ENCODE measurements around the gene SLC13A2.
"Not testable (repeated sequence)": the region's sequence is repeated elsewhere in the genome, so short reads cannot be mapped to it uniquely, and the experiment has no call there.

The SLC13A2 gene, protein sequence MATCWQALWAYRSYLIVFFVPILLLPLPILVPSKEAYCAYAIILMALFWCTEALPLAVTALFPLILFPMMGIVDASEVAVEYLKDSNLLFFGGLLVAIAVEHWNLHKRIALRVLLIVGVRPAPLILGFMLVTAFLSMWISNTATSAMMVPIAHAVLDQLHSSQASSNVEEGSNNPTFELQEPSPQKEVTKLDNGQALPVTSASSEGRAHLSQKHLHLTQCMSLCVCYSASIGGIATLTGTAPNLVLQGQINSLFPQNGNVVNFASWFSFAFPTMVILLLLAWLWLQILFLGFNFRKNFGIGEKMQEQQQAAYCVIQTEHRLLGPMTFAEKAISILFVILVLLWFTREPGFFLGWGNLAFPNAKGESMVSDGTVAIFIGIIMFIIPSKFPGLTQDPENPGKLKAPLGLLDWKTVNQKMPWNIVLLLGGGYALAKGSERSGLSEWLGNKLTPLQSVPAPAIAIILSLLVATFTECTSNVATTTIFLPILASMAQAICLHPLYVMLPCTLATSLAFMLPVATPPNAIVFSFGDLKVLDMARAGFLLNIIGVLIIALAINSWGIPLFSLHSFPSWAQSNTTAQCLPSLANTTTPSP
- 0 reads per million in 3 donors for total RNA-seq

DNA sequence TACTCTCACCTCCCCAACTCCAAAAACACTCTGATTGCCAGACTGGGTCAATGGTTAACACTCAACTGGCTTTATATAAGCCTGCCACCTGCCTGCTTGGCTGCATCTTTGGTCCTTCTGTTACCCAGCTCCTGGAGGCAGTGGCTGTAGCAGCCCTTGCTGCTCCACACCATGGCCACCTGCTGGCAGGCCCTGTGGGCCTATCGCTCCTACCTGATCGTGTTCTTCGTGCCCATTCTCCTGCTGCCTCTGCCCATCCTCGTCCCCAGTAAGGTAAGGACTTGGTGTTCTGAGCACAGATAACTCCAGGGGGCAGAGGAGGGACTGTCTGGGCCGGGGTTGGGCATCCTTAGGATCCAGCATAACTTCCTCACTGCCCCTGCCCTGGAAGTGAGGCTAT, at the start of gene SLC13A2:
TSS of gene SLC13A2 (plus strand) at position 103 of the 400 bp plus-strand sequence. CDS start at position 172, 69 bp downstream.
- H3K4me1 ChIP-seq (ENCODE audit: control insufficient read depth, insufficient read depth, low read length, poor library complexity, severe bottlenecking), result no peaks in the 10 kb centered on the region
- no peaks in the 10 kb centered on the region for H3K36me3 ChIP-seq (ENCODE audit: control insufficient read depth, insufficient read depth, low read length)
- H3K27ac ChIP-seq (ENCODE audit: insufficient read depth, low read length, poor library complexity, severe bottlenecking), result no peak within 1 kb of the TSS
- DNase-seq, result no peak
- H3K9me3 ChIP-seq (ENCODE audit: control insufficient read depth, low read length), result no peaks in the 10 kb centered on the region
- H3K27me3 ChIP-seq (replicated peaks; ENCODE audit: control insufficient read depth, insufficient read depth, low read length, poor library complexity, severe bottlenecking), result no peaks in the 10 kb centered on the region
- H3K4me3 ChIP-seq (ENCODE audit: insufficient read depth, low read depth, low read length, poor library complexity, severe bottlenecking), result no peak within 1 kb of the TSS

DNA sequence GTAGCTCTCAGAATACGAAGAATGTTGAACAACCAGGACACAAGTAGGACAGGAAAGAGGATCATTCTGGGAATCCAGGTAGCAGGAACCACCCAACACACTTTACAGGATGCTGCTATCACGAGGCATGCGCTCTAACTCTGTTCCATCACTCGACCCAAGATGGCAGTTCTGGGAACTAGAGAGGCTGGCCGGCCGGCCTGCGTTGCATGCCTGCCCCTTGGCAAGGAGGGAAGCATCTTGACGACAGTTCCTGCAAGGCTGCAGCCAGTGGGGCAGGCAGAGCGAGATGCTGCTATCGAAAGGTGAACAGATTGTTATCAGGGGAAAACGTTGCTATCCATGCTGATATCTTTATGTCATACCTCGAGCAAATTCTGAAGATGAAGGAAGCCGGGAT, 48.2 kb upstream of the SLC13A2 start:
- DNase-seq, result no peak
- no peak overlapping the region for H3K27ac ChIP-seq (ENCODE audit: insufficient read depth, low read length, poor library complexity, severe bottlenecking)
- no peaks in the 10 kb centered on the region for H3K9me3 ChIP-seq (ENCODE audit: control insufficient read depth, low read length)
- no peak overlapping the region for H3K4me3 ChIP-seq (ENCODE audit: insufficient read depth, low read depth, low read length, poor library complexity, severe bottlenecking)
- no peaks in the 10 kb centered on the region for H3K27me3 ChIP-seq (replicated peaks; ENCODE audit: control insufficient read depth, insufficient read depth, low read length, poor library complexity, severe bottlenecking)
- no peaks in the 10 kb centered on the region for H3K36me3 ChIP-seq (ENCODE audit: control insufficient read depth, insufficient read depth, low read length)
- H3K4me1 ChIP-seq (ENCODE audit: control insufficient read depth, insufficient read depth, low read length, poor library complexity, severe bottlenecking), result no peaks in the 10 kb centered on the region

DNA sequence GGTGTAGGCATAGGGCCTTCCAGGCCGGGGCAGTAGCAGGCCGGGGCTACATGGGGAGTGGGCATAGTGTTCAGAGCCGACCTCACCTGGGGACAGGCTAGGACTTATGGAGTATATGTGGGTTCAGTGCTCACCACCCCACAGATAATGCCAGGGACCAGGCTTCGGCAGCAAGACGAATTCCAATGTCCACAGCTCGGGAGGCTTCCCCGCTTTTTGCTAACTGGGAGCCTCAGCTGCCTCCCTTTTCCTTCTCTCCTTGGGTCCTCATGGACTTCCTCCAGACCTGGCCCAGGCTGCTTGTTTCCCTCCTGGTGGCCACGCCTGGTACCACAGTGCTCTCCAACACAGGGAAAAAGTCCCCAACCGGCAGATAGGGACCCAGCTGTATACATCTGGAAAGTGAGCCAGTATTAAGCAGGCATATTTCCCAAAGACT, 47.3 kb upstream of the SLC13A2 start:
- no peak for DNase-seq
- Histone ChIP-seq H3K36me3 (ENCODE audit: control insufficient read depth, insufficient read depth, low read length) (no peaks in the 10 kb centered on the region), H3K4me3 (ENCODE audit: insufficient read depth, low read depth, low read length, poor library complexity, severe bottlenecking) (no peak overlapping the region), H3K9me3 (ENCODE audit: control insufficient read depth, low read length) (no peaks in the 10 kb centered on the region), H3K27ac (ENCODE audit: insufficient read depth, low read length, poor library complexity, severe bottlenecking) (no peak overlapping the region), H3K4me1 (ENCODE audit: control insufficient read depth, insufficient read depth, low read length, poor library complexity, severe bottlenecking) (no peaks in the 10 kb centered on the region), H3K27me3 (replicated peaks; ENCODE audit: control insufficient read depth, insufficient read depth, low read length, poor library complexity, severe bottlenecking) (no peaks in the 10 kb centered on the region)

- no peaks in the 10 kb centered on the region for H3K9me3 ChIP-seq (ENCODE audit: control insufficient read depth, low read length)
- no peaks in the 10 kb centered on the region for H3K27me3 ChIP-seq (replicated peaks; ENCODE audit: control insufficient read depth, insufficient read depth, low read length, poor library complexity, severe bottlenecking)
- H3K4me3 ChIP-seq (ENCODE audit: insufficient read depth, low read depth, low read length, poor library complexity, severe bottlenecking), result no peak overlapping the region
- H3K4me1 ChIP-seq (ENCODE audit: control insufficient read depth, insufficient read depth, low read length, poor library complexity, severe bottlenecking), result no peaks in the 10 kb centered on the region
- H3K36me3 ChIP-seq (ENCODE audit: control insufficient read depth, insufficient read depth, low read length), result no peaks in the 10 kb centered on the region
- H3K27ac ChIP-seq (ENCODE audit: insufficient read depth, low read length, poor library complexity, severe bottlenecking), result no peak overlapping the region
- no peak for DNase-seq
Observed at GRCh38 chr17:28427371-28427770, 46.1 kb upstream of the SLC13A2 start.

DNA sequence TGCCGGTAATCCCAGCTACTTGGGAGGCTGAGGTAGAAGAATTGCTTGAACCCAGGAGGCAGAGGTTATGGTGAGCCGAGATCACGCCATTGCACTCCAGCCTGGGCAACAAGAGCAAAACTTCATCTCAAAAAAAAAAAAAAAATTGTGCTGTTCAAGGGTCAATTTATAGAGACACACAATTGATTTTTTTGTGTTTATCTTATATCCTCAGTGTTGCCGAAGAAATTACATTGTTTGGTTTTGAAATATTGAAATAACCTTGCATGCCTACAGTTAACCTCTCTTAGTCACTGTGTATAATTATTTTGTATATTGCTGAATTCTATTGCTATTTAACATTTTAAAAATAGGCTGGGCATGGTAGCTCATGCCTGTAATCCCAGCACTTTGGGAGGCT, 45.5 kb upstream of the SLC13A2 start:
- H3K4me3 ChIP-seq (ENCODE audit: insufficient read depth, low read depth, low read length, poor library complexity, severe bottlenecking); H3K27ac ChIP-seq (ENCODE audit: insufficient read depth, low read length, poor library complexity, severe bottlenecking); H3K9me3 ChIP-seq (ENCODE audit: control insufficient read depth, low read length); H3K36me3 ChIP-seq (ENCODE audit: control insufficient read depth, insufficient read depth, low read length); H3K27me3 ChIP-seq (replicated peaks; ENCODE audit: control insufficient read depth, insufficient read depth, low read length, poor library complexity, severe bottlenecking); H3K4me1 ChIP-seq (ENCODE audit: control insufficient read depth, insufficient read depth, low read length, poor library complexity, severe bottlenecking); DNase-seq: not testable (repeated sequence)

GRCh38 chr17:28433721-28434120, 39.7 kb upstream of the SLC13A2 start:
- H3K9me3 ChIP-seq (ENCODE audit: control insufficient read depth, low read length), result no peaks in the 10 kb centered on the region
- H3K27ac ChIP-seq (ENCODE audit: insufficient read depth, low read length, poor library complexity, severe bottlenecking), result no peak overlapping the region
- H3K4me3 ChIP-seq (ENCODE audit: insufficient read depth, low read depth, low read length, poor library complexity, severe bottlenecking), result no peak overlapping the region
- no peak for DNase-seq
- H3K36me3 ChIP-seq (ENCODE audit: control insufficient read depth, insufficient read depth, low read length), result no peaks in the 10 kb centered on the region
- H3K4me1 ChIP-seq (ENCODE audit: control insufficient read depth, insufficient read depth, low read length, poor library complexity, severe bottlenecking), result no peaks in the 10 kb centered on the region
- no peaks in the 10 kb centered on the region for H3K27me3 ChIP-seq (replicated peaks; ENCODE audit: control insufficient read depth, insufficient read depth, low read length, poor library complexity, severe bottlenecking)

- H3K4me1 ChIP-seq (ENCODE audit: control insufficient read depth, insufficient read depth, low read length, poor library complexity, severe bottlenecking); H3K27me3 ChIP-seq (replicated peaks; ENCODE audit: control insufficient read depth, insufficient read depth, low read length, poor library complexity, severe bottlenecking); H3K9me3 ChIP-seq (ENCODE audit: control insufficient read depth, low read length); H3K4me3 ChIP-seq (ENCODE audit: insufficient read depth, low read depth, low read length, poor library complexity, severe bottlenecking); H3K36me3 ChIP-seq (ENCODE audit: control insufficient read depth, insufficient read depth, low read length); DNase-seq; H3K27ac ChIP-seq (ENCODE audit: insufficient read depth, low read length, poor library complexity, severe bottlenecking): not testable (repeated sequence)
Observed at GRCh38 chr17:28434326-28434725, 39.1 kb upstream of the SLC13A2 start.

DNA sequence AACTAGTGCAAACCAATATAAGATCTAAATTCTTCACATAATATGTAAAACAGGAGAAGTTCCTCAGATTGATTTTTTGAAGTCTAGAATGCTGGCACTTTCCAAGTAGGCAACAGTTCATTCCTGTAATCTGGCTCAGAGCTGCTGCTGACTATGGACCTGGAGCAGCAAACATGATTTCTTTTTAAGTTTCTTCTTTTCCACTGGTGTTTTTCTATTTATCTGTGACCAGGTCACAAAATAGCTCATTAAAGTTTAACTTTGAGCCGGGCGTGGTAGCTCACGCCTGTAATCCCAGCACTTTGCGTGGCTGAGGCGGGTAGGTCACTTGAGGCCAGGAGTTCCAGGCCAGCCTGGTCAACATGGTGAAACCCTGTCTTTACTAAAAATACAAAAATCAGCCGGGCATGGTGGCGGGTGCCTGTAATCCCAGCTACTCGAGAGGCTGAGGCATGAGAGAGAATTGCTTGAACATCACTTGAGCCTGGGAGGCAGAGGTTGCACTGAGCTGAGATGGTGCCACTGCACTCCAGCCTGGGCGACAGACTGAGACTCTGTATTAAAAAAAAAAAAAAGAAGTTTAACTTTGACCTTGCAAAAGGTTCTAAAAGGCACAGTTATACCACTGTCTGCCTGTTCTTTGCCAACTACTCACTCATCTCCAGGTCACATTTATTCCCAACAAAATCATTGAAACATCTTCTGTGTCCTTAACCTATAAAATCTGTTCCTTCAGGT, 29.4 kb upstream of the SLC13A2 start:
- Histone ChIP-seq H3K4me1 (ENCODE audit: control insufficient read depth, insufficient read depth, low read length, poor library complexity, severe bottlenecking) (no peaks in the 10 kb centered on the region), H3K36me3 (ENCODE audit: control insufficient read depth, insufficient read depth, low read length) (no peaks in the 10 kb centered on the region), H3K27ac (ENCODE audit: insufficient read depth, low read length, poor library complexity, severe bottlenecking) (no peak overlapping the region), H3K9me3 (ENCODE audit: control insufficient read depth, low read length) (no peaks in the 10 kb centered on the region), H3K27me3 (replicated peaks; ENCODE audit: control insufficient read depth, insufficient read depth, low read length, poor library complexity, severe bottlenecking) (no peaks in the 10 kb centered on the region), H3K4me3 (ENCODE audit: insufficient read depth, low read depth, low read length, poor library complexity, severe bottlenecking) (no peak overlapping the region)
- DNase-seq, result no peak

DNA sequence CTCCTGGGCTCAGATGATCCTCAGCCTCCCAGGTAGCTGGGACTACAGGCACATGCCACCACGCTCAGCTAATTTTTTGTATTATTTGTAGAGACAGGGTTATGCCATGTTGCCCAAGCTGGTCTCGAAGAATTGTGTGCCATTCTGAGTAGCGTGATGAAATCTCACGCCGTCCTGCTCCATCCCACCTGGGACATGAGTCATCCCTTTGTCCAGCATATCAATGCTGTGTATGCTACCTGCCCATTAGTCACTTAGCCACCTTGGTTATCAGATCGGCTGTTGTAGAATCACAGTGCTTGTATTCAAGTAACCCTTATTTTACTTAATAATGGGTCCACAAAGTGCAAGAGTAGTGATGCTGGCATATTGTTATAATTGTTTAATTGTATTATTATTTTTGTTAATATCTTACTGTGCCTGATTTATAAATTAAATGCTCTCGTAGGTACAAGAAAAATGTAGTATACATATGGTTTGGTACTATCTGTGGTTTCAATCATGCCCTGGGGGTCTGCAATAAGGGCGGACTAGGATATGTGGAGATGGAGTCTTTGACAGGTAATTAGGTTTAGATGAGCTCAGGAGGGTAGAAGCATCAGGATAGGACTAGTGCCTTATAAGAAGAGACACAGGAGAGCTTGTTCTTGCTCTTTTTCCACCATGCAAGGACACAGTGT, 26.6 kb upstream of the SLC13A2 start:
- Histone ChIP-seq H3K4me3 (ENCODE audit: insufficient read depth, low read depth, low read length, poor library complexity, severe bottlenecking) (no peak overlapping the region), H3K36me3 (ENCODE audit: control insufficient read depth, insufficient read depth, low read length) (no peaks in the 10 kb centered on the region)
- DNase-seq, result no peak

More for the DNA sequence above, 26.6 kb upstream of the SLC13A2 start:
- H3K27ac ChIP-seq (ENCODE audit: insufficient read depth, low read length, poor library complexity, severe bottlenecking), result no peak overlapping the region
- no peaks in the 10 kb centered on the region for H3K27me3 ChIP-seq (replicated peaks; ENCODE audit: control insufficient read depth, insufficient read depth, low read length, poor library complexity, severe bottlenecking)
- H3K9me3 ChIP-seq (ENCODE audit: control insufficient read depth, low read length), result no peaks in the 10 kb centered on the region
- no peaks in the 10 kb centered on the region for H3K4me1 ChIP-seq (ENCODE audit: control insufficient read depth, insufficient read depth, low read length, poor library complexity, severe bottlenecking)
